ENCODE measurements around the gene OTUB2.

Gene OTUB2

GRCh38 chr14:93997082-93997481 is 29.1 kb upstream of the OTUB2 start, which contains the start of gene CCDC197:
CCDC197 (plus strand) TSS chr14:93997301; CDS start chr14:93998132, 831 bp downstream.
- no peak for DNase-seq

DNA sequence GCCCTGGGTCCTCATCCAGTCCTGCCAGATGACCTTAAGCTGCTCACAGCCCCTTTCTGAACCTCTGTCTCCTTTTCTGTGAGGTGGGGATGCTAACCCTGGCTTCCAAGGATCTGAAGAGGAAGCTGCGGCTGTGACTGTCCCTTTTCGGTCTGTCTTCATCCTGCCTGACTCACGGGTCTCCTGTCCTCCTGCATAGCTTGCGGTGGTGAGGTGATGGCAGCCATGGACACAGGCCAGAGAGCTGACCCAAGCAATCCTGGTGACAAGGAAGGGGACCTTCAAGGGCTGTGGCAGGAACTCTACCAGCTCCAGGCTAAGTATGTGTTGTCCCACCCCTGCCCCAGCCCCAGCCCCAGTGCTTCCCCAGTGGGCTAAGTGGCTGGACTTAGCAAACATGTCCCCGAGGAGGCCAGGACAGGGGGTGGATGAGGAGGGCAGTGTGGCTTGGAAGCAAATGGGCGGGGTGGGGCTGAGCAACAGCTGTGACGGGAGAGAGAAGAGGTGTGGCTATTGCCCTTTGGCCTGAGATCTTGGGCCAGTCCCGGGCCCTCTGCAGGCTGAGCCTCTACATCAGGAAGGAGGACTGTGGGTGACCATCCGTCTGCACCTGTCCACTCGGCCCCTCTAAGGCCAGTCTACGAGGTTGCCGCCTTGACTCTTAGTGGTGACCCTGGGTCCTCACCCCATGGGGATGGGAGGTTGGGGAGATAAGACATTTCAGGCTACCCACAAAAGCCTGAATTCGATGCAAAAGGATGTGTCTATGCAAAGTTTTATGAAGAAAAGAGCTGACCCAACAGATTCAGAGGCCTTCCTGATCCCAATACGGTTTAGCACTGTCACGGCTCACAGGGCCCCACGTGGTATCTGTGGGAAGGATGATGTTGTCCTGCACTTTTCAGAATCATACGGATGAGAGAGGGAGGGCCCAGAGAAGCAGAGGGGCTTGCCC is 27.9 kb upstream of the OTUB2 start:
- DNase-seq: no peak

GRCh38 chr14:93998871-93999403 is 27.2 kb upstream of the OTUB2 start:
- DNase-seq: no peak

DNA sequence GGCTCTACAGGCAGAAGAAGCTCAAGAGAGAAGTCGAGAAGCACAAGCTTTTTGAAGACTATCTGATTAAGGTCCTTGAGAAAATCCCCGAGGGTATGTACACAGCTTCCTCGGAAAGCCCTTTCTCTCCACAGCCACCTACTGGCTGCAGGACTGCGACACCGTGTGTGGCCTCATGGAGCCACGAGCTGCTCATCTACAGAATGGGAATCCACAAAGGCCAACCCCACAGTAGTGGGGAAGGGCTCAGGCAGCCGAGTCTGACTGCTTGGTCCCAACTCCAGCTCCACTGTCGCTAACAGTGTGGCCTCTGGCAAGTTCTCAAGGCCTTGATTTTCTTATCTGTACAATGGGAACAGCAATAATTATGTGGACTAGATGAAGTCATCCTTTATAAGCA is 26.6 kb upstream of the OTUB2 start:
- DNase-seq: peak; percentile 17

GRCh38 chr14:94000267-94000666 is 25.9 kb upstream of the OTUB2 start:
- no peak for DNase-seq

DNA sequence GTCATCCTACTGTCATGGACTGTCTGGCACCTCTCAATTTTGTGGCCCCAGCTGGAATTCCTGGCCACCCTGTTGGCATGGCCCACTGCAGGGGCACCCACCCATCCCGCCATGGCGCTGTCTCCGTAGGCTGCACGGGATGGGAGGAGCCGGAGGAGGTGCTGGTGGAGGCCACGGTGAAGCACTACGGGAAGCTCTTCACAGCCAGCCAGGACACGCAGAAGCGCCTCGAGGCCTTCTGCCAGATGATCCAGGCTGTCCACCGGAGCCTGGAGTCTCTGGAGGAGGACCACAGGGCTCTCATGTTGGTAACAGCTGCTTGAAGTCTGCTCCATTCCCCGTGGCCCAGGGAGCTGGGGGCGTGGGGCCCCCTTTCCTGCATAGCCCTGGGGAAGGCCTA is 25.1 kb upstream of the OTUB2 start:
- DNase-seq: peak; percentile 27

DNA sequence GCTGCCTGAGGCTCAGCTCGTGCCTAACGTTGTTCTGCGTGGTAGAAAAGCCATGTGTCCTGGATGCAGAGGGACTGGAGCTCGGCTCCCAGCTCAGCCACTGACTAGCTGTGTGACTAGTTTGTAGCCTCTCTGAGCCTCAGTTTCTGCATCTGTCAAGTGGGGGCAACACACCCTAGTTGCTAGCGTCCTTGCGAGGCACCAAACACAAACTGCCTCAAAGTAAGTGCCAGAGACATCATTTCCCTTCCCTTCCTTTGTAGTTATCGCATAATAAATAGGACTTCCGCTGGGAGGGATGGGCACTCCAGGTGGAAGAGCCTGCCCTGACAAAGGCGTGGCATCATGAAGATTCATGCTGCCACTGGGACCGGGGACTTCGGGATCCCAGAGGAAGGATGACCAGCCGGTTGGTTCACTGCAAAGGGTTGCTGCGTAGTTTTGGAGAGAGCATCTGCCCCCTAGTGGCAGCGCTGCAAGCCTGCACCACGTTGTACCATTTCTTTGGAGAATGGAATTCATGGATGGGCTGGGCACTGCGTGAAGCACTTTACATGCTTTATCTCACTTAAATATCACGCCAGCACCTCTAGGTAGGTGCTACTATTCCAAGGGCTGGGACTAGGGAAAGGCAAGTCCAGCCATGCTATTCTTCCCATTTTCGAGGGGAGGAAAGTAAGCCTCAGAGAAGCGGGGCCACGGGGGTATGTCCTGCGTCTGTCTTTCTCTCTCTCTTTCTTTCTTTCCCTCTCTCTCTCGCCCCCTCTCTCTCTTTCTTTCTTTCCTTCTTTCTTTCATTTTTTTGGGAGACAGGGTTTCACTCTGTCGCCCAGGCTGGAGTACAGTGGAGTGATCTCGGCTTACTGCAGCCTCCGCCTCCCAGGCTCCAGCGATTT is 24.4 kb upstream of the OTUB2 start:
- peak; percentile 86 for DNase-seq

GRCh38 chr14:94003397-94003796 is 22.7 kb upstream of the OTUB2 start:
- DNase-seq: no peak

DNA sequence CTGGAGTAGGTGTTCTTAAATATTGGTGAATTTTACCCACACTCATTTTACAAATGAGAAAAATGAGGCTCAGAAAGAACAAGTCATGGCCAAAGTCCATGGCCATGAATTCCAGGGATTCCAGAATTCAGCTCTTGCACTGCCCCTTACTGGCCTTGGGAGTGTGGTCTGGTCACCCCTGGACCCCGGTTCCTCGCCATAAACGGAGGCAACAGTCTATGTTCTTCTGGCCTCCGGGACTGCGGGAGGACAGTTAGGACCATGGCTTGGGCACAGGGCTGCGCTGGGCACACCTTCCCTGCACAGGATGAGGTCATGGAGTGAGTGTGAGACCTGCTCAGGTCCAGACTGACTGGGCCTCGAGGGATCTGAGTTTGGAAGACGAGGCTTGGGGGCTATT is 22.1 kb upstream of the OTUB2 start:
- no peak for DNase-seq

DNA sequence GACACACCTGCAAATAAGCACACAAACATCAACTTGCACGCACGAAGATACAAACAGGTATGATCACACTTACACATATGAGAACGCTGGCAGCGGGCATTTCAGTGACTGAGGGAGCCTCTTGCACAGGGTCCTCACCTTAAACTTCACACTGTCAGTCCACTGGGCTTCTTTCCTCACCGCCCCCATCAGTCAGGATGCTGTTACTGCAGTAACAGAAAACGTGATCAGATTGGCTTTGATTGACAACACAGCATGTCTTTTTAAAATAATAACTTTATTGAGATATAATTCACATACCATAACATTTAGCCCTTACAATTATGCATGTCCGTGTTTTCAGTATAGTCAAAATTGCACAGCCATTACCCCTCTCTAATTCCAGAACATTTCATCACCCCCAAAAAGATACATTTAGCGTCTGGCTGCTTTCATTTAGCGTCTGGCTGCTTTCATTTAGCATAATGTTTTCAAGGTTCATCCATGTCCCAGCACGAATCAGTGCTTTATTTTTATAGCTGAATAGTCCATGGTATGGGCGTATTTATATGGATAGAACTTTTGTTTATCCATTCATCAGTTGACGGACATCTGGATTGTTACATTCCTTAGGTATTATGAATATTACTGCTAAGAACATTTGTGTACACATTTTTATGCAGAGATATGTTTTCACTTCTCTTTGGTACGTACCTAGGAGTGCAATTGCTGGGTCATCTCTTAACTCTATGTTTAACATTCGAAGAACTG is 20.6 kb upstream of the OTUB2 start:
- peak; percentile 43 for DNase-seq

GRCh38 chr14:94008234-94008633 is 17.9 kb upstream of the OTUB2 start:
- no peak for DNase-seq

GRCh38 chr14:94009767-94010166 is 16.4 kb upstream of the OTUB2 start:
- peak; percentile 41 for DNase-seq

- no peak for DNase-seq
These were observed 15.5 kb upstream of the OTUB2 start for GRCh38 chr14:94010625-94011024.

GRCh38 chr14:94011795-94012194 is 14.3 kb upstream of the OTUB2 start:
- peak; percentile 56 for DNase-seq

DNA sequence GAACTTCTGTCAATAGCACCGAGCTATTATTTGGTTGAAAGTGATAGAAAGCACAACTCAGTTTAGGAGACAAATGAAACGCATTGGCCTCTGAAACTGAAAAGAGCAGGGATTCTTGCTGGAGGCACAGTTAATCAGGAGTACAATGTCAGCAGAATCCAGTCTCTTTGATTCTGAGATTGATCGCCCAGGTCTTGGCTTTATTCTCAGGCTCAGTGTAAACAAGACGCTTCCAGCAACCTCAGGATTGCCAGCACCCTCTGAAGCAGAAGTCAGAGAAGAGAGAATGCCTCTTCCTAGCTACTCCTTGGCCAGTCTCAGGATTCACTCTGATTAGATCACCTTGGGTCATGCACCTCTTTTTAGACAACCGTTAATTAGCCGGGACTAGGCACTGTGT is 11.8 kb upstream of the OTUB2 start:
- DNase-seq: no peak

GRCh38 chr14:94015223-94015622 is 10.9 kb upstream of the OTUB2 start:
- DNase-seq: no peak

DNA sequence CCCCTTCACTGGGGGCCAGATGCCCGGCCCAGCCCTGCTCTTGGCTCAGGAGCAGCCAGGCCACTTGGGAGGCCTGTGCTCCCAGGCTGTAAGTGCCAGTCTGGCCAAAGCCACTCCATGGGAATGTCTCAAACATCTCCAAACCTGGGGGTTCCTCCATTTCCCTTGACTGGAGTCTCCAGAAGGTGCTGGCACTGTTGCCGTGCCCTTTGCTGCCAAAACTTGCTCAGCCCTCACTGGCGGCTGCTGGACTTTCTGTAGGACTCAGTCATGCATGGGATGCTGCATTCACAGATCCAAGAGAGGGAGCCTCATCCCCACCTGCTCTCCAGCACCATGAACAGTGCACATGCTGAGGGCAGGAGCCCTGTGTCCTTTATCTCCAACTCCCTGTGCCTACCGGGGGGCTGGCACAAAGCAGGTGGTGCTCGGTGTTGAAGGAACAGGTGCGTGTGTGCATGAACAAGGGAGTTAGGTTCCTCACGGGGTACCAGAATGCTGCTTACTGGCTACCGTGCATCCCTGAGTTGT is 9.6 kb upstream of the OTUB2 start:
- no peak for DNase-seq

- no peak for DNase-seq
These were observed 7.8 kb upstream of the OTUB2 start for GRCh38 chr14:94018308-94018707.

- no peak for DNase-seq
These were observed 6.8 kb upstream of the OTUB2 start for GRCh38 chr14:94019329-94019728.

DNA sequence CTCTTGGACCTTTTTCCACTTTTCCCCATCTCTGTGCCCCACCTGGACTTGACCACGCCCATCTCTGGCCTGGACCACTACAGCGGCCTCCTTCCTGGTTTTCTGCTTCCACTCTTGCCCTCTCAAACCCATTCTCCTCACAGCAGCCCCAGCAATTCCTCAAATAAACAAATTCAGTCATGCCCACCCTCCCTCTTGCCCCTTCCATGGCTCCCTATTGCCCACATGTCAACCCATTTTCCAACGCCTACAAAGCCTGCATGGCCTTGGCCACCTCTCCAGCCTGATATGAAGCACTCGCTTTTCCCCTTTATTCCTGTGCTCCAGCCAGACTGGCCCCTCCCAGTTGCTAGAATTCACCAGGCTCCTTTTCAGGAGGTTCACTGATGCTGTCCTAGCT is 5.9 kb upstream of the OTUB2 start:
- DNase-seq: no peak

- no peak for DNase-seq
These were observed 5.1 kb upstream of the OTUB2 start for GRCh38 chr14:94021001-94021400.

DNA sequence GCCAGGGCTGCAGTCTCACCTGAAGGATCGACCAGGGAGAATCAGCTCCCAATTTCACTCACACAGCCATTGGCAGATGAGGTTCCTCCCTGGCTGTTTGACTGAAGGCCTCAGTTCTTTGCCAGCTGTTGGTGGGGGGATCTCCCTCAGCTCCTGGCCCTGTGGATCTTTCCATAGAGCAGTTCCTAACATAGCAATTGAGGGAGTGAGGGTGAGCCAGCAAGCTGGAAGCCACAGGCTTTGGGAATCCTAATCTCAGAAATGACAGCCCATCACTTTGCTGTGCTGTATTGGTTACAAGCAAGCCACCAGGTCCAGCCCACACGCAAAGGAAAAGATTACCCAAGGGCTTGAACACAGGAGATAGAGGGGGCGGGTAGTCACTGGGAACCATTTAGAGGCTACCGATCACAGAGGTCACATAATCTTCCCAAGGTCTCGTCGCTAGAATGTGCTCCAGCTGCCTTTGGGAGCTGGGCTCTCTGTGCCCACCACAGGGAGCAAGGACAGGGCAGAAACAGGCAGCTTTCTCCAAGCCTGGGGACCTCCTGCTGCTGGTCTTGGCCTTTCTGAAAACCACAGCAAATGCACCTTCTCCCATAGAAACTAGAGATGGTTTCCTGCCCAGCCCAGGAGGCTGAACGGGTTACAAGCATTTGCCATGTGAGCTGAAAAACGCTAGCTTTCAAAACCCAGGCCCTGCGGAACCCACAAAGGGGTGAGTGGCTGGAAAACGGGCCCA is 4.6 kb upstream of the OTUB2 start:
- no peak for DNase-seq
